HUES64 (cell line): ENCODE data around the gene ANKRD13B.
"Not testable (repeated sequence)": the region's sequence is repeated elsewhere in the genome, so short reads cannot be mapped to it uniquely, and the experiment has no call there.

Experiments used
- H3K27ac ChIP-seq: 2 replicates; pipeline ENCODE4 v1.7.0; 2013; ENCODE audit warnings: low read depth, low read length, inconsistent platforms
- H3K27me3 ChIP-seq: 2 replicates; pipeline ENCODE4 v1.6.1; 2013; ENCODE audit warnings: mild to moderate bottlenecking, low read length; ENCODE audit not compliant: insufficient read depth
- H3K36me3 ChIP-seq: 2 replicates; pipeline ENCODE4 v1.6.1; 2013; ENCODE audit warnings: mild to moderate bottlenecking, low read length; ENCODE audit not compliant: insufficient read depth
- H3K4me1 ChIP-seq: 2 replicates; pipeline ENCODE4 v1.6.1; 2013; ENCODE audit warnings: mild to moderate bottlenecking, low read length, moderate library complexity; ENCODE audit not compliant: insufficient read depth
- H3K4me3 ChIP-seq: 2 replicates; pipeline ENCODE4 v1.5.1; 2013; ENCODE audit warnings: mild to moderate bottlenecking, low read length, moderate library complexity
- H3K9ac ChIP-seq: 2 replicates; pipeline ENCODE4 v1.6.1; 2013; ENCODE audit warnings: mild to moderate bottlenecking, low read depth, low read length
- H3K9me3 ChIP-seq: 2 replicates; pipeline ENCODE4 v1.6.1; 2013; ENCODE audit warnings: low read depth, low read length; ENCODE audit not compliant: insufficient read depth
- WGBS: fragments of 150-250, 120-280 bp; methylation state at CpG from one replicate; pipeline ENCODE4 v1.1.7; 2013; ENCODE audit warnings: missing lambda C conversion rate; 5-methylcytosine and 5-hydroxymethylcytosine counted together

ANKRD13B gene

DNA sequence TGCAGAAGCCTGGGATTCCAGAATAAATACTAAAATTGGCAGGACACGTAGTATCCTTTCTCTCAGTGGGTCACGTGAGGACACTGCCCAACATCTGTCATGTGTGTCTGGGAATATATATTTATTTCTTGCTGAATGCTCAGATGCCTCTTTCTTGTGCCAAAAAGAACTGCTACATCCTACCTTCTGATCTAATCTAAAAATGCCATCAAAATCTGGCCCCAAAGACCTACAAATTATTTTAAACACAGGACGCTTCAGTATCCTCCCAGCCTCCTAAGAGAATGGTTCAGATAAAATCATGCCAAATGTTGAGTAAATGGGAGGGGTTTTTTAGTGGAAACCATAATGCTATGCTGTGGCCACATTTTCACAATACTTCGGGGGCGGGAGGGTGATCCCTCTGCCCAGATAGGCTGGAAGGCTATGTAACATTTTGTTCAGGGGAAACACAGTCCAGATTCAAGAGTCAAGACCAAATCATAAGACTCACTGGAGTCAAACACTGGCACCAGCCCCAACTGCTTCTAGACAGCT lies 52.7 kb downstream of the ANKRD13B start:
- H3K36me3 ChIP-seq = peaks cover 3% of the 10 kb centered on the region; the same call in 1 of the 2 replicates
- no peaks in the 10 kb centered on the region for H3K4me1 ChIP-seq
- H3K9ac ChIP-seq = no peak overlapping the region
- no peaks in the 10 kb centered on the region for H3K27me3 ChIP-seq
- no peak overlapping the region for H3K4me3 ChIP-seq
- no peaks in the 10 kb centered on the region for H3K9me3 ChIP-seq
- H3K27ac ChIP-seq = no peak overlapping the region
- 86% methylated on average over 5 of the region's 5 CpGs for WGBS

DNA sequence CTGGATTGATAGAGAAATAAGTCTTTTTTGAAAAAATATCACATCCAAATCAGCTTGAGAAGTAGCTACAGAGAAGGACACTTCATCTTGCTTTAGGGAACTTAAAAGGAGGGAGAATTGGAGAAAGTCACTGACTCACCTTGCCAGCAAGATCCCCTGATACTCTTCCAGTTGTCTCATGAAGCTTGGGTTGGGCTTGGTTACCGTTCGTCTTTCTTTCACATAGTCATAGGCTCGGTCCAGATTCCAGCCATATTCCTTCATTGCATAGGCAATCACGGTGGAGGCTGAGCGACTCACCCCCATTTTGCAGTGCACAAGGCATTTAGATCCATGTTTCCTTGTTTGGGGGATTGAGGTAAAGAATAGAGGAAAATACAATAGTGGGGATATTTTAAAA lies 55.1 kb downstream of the ANKRD13B start:
- no peak overlapping the region for H3K9ac ChIP-seq
- H3K27ac ChIP-seq = no peak overlapping the region
- H3K4me3 ChIP-seq = no peak overlapping the region
- no peaks in the 10 kb centered on the region for H3K4me1 ChIP-seq
- 96% methylated on average over 5 of the region's 5 CpGs for WGBS
- no peaks in the 10 kb centered on the region for H3K27me3 ChIP-seq
- H3K9me3 ChIP-seq = no peaks in the 10 kb centered on the region
- H3K36me3 ChIP-seq = peaks cover 3% of the 10 kb centered on the region; the same call in 1 of the 2 replicates

DNA sequence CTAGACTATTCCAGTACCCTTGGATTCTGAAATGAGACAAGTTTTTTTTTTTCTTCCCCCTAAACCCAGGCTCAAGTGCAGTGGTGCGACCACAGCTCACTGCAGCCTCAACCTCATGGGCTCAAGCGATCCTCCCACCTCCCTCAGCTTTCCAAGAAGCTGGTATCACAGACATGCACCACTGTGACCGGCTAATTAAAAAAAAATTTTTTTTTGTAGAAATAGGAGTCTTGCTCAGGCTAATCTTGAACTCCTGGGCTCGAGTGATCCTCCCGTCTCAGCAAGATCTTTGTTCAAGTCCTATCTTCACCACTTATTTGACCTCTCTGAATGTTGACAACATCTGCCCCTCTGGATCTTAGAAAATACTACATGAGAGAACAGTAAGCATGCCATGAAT lies 56.4 kb downstream of the ANKRD13B start:
- Histone ChIP-seq H3K4me1 (no peaks in the 10 kb centered on the region), H3K36me3 (peaks cover 3% of the 10 kb centered on the region; the same call in 1 of the 2 replicates), H3K27ac (no peak overlapping the region), H3K9me3 (no peaks in the 10 kb centered on the region), H3K4me3 (no peak overlapping the region), H3K27me3 (no peaks in the 10 kb centered on the region), H3K9ac (no peak overlapping the region)
- 94% methylated on average over 5 of the region's 5 CpGs for WGBS

DNA sequence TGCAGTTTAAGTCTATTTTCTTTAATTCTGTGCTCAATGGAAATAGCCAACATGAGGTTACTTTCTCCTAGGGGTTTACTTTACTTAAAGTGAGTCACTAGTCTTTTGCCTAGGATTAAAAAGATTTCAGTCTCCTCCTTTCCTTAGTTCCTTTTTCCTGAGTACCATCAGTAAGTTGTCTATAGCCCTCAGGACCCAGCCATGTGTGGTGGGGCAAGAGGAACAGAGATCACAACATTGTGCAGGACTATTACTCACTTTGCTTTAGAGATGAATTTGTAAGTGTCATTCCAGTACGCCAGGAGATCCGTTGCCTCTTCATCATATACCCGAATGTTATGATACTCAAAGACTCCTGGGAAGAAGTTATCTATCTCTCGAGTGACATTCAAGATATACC lies 57.5 kb downstream of the ANKRD13B start:
- no peak overlapping the region for H3K27ac ChIP-seq
- H3K9ac ChIP-seq = no peak overlapping the region
- H3K36me3 ChIP-seq = peaks cover 3% of the 10 kb centered on the region; the same call in 1 of the 2 replicates
- H3K4me1 ChIP-seq = no peaks in the 10 kb centered on the region
- H3K4me3 ChIP-seq = no peak overlapping the region
- H3K27me3 ChIP-seq = no peaks in the 10 kb centered on the region
- 95% methylated on average over 4 of the region's 4 CpGs for WGBS
- no peaks in the 10 kb centered on the region for H3K9me3 ChIP-seq

DNA sequence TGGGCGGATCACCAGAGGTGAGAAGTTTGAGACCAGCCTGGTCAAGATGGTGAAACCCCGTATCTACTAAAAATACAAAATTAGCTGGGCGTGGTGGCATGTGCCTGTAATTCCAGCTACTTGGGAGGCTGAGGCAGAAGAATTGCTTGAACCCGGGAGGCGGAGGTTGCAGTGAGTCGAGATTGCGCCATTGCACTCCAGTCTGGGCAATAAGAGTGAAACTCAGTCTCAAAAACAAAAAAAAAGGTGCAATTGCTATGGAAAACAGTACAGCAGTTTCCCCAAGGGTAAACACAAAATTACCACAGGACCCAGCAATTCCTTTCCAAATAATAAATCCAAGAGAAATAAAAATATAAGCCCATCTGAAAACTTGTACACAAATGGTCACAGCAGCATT lies 59.0 kb downstream of the ANKRD13B start:
- H3K9ac ChIP-seq, H3K4me1 ChIP-seq, H3K27ac ChIP-seq, H3K36me3 ChIP-seq, H3K9me3 ChIP-seq, H3K27me3 ChIP-seq, H3K4me3 ChIP-seq: not testable (repeated sequence)
- WGBS = 95% methylated on average over 7 of the region's 7 CpGs

DNA sequence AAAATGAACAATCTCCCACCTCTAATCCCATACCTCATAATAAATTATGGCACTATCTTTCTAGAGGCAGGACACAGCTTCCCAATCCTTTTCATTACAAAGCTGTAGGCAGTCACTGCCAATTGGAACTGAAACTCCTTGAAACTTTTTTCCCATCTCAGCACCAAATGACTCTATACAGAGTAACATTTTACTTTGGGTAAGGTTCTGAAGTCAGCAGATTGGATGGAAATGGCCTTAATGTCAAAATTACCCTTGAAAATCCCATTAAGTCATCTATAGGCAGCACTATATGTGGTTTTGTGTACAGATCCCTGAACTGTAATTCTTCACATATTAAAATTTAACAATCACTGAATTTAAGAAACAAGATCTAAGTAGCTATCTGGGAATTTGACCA lies 60.0 kb downstream of the ANKRD13B start:
- no peak overlapping the region for H3K9ac ChIP-seq
- no peaks in the 10 kb centered on the region for H3K4me1 ChIP-seq
- H3K9me3 ChIP-seq = no peaks in the 10 kb centered on the region
- no peak overlapping the region for H3K27ac ChIP-seq
- peaks cover under 1% of the 10 kb centered on the region; the same call in 1 of the 2 replicates for H3K36me3 ChIP-seq
- no peak overlapping the region for H3K4me3 ChIP-seq
- no peaks in the 10 kb centered on the region for H3K27me3 ChIP-seq

DNA sequence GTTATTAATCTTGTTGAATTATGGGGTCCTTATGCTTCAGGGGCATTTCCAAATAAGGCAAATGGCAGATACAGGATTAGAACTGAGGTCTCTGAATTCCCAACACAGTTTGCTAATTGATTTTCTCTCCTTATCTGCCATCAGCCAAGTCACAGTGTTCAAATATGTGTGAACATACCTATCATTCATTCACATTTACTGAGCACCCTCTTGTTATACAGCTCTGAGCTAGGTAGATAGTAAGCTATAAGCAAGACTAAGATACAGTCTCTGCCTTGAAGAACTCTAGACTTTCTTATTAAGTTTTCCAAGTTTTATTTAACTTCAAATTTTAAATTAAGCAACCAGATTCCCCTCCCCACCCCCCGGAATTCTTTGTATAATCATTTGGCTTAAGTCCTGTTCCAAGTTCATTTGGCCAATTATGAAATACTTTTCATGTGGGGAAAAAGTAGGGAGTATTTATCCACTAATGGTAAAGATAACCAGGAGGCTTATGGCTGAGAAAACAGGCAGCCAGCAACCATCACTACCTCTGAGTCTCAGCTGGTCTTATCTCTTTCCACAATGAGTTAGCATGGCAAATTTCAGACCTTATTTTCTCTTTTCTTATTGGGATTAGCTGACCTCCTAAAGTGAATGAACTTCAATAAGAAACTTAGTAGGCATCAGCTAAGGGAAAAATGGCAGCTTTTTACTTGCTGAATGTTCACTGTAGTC lies 61.2 kb downstream of the ANKRD13B start:
- Histone ChIP-seq H3K4me3 (no peak overlapping the region), H3K4me1 (no peaks in the 10 kb centered on the region), H3K9me3 (no peaks in the 10 kb centered on the region), H3K27me3 (no peaks in the 10 kb centered on the region), H3K36me3 (no peaks in the 10 kb centered on the region; the same call in 1 of the 2 replicates), H3K27ac (no peak overlapping the region), H3K9ac (no peak overlapping the region)
- WGBS = 78% methylated on average over 1 of the region's 1 CpG

DNA sequence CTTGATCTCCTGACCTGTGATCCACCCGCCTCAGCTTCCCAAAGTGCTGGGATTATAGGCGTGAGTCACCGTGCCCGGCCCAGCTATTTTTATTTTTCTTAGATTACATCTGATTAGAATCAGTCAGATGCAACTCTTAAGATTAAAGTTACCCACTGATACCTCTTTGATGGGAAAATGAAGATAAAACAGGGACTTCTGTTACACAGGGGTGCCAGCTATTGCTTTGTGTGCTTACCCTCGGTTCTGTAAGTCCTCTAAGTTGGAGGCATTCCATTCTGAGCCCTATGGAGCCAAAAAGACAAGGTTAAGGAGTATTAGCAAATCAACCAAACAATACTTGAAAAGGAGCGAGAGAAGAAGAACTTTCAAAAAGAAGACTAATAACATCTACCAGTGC lies 62.4 kb downstream of the ANKRD13B start:
- Histone ChIP-seq H3K4me3 (no peak overlapping the region), H3K27ac (no peak overlapping the region), H3K36me3 (no peaks in the 10 kb centered on the region; the same call in 1 of the 2 replicates), H3K9me3 (no peaks in the 10 kb centered on the region), H3K27me3 (no peaks in the 10 kb centered on the region), H3K9ac (no peak overlapping the region), H3K4me1 (no peaks in the 10 kb centered on the region)
- 92% methylated on average over 6 of the region's 6 CpGs for WGBS

DNA sequence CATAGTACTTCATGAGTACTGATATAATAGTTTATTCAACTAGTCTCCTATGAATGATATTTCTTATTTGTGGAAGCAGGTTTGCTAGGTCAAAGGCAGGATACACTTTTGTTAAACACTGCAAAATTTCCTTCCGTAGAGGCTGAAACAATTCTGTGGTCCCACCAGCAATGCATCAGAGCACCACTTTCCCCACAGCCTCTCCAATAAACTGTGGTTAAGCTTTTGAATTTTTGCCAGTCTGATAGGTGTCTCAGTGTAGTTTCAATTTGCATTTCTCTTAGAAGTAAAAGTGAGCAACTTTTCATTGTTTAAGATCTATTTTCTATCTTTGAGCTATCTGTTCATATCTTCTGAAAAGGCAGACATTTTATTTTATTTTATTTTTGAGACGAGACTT lies 66.2 kb downstream of the ANKRD13B start:
- H3K9me3 ChIP-seq = no peaks in the 10 kb centered on the region
- H3K4me1 ChIP-seq = peaks cover 7% of the 10 kb centered on the region
- H3K36me3 ChIP-seq = no peaks in the 10 kb centered on the region; the same call in 1 of the 2 replicates
- H3K4me3 ChIP-seq = no peak overlapping the region
- no peak overlapping the region for H3K27ac ChIP-seq
- H3K27me3 ChIP-seq = no peaks in the 10 kb centered on the region
- 87% methylated on average over 2 of the region's 2 CpGs for WGBS
- no peak overlapping the region for H3K9ac ChIP-seq

DNA sequence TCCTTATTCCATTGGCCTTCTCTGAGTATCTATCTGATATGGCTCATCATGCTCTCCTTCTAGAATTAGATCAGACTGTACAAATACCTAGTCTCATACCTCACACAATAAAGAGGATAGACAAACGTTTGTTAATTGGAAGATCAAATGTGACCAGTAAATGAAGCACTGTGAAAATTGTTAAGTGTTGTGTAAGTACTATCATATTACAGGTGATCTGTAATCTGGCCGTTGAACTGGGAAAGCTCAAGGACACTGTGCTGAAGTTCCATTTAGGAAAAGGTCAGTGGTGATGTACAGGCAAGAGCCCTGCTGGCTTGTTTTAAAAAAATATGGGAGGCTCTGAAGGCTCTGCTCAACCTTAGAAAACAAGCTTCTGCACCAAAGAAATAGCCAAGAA lies 68.3 kb downstream of the ANKRD13B start:
- Histone ChIP-seq H3K27ac (no peak overlapping the region), H3K9ac (no peak overlapping the region), H3K4me3 (no peak overlapping the region), H3K36me3 (no peaks in the 10 kb centered on the region; the same call in 1 of the 2 replicates), H3K27me3 (no peaks in the 10 kb centered on the region), H3K9me3 (no peaks in the 10 kb centered on the region), H3K4me1 (peaks cover 7% of the 10 kb centered on the region)
- WGBS = 89% methylated on average over 2 of the region's 2 CpGs

DNA sequence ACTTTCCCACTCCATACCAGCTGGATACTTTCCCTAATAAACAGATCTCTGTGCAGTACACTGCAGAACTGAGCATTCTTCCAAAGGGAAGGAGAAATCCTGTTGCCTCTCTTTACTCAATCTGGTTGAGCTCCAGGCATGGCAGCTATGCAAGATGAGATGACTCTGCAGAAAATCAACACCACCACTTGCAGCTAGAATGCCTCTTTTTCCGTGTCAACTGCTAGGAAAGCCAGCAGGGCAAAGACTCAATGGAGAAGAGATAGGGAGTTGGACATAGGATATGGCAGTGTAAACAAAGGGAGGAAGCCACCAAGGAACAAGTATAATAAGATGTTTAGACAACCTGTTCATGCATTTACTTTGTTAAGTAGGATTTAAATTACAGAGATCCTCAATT lies 70.2 kb downstream of the ANKRD13B start:
- peaks cover 9% of the 10 kb centered on the region; the same call in 1 of the 2 replicates for H3K36me3 ChIP-seq
- 47% methylated on average over 1 of the region's 1 CpG for WGBS
- peak overlapping the region; percentile 51 for H3K9ac ChIP-seq
- peak overlapping the region; percentile 46; the same call in 1 of the 2 replicates for H3K27ac ChIP-seq
- no peak overlapping the region for H3K4me3 ChIP-seq
- no peaks in the 10 kb centered on the region for H3K9me3 ChIP-seq
- no peaks in the 10 kb centered on the region for H3K27me3 ChIP-seq
- peaks cover 7% of the 10 kb centered on the region for H3K4me1 ChIP-seq
